HG02870 (cell line): ENCODE measurements around the gene CAPN14.

Experiments used
- ATAC-seq: cut with Tn5 transposase; IDR thresholded peaks from one replicate; pipeline ENCODE4 v1.9.1; 2021; ENCODE audit warnings: mild to moderate bottlenecking, moderate library complexity; ENCODE audit not compliant: unreplicated experiment

CAPN14 gene, protein sequence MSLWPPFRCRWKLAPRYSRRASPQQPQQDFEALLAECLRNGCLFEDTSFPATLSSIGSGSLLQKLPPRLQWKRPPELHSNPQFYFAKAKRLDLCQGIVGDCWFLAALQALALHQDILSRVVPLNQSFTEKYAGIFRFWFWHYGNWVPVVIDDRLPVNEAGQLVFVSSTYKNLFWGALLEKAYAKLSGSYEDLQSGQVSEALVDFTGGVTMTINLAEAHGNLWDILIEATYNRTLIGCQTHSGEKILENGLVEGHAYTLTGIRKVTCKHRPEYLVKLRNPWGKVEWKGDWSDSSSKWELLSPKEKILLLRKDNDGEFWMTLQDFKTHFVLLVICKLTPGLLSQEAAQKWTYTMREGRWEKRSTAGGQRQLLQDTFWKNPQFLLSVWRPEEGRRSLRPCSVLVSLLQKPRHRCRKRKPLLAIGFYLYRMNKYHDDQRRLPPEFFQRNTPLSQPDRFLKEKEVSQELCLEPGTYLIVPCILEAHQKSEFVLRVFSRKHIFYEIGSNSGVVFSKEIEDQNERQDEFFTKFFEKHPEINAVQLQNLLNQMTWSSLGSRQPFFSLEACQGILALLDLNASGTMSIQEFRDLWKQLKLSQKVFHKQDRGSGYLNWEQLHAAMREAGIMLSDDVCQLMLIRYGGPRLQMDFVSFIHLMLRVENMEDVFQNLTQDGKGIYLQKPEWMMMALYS

DNA sequence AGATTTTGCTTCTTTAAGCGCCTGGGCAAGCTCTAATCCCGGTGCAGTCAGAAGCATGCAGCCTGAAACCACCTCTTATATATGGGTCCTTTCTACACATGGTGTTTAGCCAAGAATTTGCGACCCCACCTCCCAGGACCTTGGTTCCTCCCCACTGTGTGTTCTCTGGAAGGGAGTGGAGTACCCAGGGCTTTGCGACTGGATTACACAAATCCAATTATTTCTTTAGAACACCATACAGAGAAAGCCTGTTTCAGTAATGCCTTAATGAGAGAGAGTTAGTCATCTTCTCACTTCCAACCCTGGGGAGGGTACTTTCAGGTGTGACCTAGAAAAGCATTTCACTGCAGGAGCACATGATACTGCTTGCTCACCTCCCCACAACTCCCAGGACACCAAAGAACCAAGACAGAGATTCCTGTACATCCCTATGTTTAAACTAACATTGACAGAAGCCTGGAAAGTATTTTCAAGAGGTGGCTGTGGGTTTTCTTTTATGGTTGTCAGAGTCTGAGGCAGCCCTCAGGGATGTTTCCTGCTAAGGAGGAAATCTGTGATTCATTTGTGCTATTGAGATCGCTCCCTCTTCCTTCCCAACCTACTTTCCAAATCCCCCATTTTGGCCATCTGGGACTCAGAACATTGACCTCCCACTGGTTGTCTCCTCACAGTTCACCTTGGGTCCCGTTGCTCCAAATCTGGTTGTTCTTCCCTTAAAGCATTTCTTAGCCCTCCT lies at the start of gene CAPN14:
TSS of gene CAPN14 (minus strand) at position 51 of the 736 bp plus-strand sequence. CDS start 12,068 bp downstream, outside the sequence.
- ATAC-seq, result no peak

DNA sequence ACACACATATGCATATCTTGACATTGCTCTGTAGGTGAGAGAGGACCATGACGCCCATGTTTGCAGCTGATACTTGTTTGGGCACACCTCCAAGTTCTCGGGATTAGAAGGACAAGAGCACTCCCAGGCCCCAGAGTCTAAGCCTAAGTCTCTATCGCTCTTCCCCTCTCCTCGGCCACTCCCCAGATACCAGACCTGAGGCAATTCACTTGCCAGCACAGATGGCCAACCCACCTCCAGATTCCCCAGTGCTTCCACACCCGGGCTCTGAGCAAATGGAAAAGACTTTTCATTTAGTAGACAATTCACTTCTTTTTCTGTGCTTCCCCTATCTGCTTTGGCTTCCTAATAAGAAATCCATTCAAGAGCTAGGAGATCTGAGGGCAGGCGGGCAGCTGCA lies 49.5 kb upstream of the CAPN14 start:
- no peak for ATAC-seq

DNA sequence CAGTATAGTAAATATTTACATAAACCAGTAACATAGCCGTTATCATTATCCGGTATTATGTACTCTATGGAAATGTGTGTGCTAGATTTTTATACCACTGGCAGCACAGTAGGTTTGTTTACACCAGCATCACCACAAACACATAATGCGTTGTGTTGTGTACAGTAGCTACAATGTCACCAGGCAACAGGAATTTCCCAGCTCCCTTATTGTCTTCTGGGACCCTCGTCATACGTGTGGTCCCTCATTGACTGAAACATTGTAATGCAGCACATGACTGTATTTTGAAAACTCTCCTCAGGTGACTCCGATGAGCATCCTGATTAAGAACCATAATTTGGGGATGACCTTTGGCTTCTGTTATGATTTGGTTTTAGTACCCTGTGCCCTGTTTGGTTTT lies 47.9 kb upstream of the CAPN14 start:
- ATAC-seq, result no peak

DNA sequence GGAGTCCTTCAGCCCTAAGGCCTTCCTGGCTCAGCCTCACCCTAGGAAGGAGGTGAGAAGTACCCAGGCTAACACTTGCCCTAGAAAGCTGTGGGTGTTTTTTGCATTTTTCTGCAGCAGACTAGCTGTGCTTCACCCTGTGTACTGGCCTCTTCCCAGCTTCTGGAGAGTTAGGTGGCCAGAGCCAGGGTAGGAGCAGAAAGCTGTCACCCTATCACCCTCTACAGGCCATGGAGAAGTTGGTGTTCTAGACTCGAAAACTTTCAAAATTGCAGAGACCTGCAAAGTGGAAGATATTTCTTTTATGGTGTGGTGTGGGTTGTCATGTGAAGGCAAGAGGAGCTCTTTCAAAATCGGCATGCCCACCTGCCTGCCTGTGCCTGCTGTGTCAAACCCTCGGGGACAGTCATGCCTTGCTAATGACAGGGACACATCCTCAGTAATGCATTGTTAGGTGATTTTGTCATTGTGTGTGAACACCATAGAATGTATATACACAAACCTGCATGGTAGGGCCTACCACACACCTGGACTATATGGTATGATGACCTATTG lies 46.4 kb upstream of the CAPN14 start:
- ATAC-seq, result no peak

DNA sequence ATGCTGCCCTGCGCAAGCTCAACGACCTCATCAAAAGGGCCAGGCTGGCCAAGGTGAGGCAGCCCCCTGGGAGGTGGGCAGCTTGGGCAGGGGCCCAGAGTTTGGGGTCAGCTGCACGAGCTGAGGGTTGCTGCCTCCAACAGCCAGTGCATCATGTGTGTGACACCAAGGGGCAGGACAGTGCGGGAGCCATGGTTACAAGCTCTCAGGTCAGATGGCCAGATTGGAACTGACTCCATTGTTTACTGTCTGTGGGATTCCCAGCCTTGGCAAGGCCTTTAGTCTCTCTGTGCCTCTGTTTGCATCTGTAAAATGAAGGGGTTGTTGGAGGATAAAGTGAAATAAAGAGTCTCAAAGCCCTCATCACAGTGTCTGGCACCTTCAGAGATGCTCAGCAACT lies 43.6 kb upstream of the CAPN14 start:
- no peak for ATAC-seq

DNA sequence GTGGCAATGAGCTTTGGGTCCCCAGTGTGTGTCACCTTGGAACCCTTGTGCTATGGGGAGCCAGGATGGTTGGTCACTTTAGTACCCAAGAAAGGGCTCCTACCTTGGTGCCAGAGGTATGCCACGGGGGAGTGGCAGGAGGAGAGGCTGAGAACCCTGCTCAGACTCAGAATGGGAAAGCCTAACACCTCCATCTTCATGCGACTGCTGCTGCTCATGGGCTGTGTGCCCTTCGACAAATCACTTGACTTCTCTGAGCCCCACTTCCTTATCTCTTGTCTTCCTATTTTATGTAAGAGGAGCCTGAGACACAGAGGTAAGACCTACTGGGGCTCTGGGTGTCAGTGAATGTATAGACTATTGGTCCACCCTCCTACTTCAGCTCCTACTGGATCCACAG lies 41.8 kb upstream of the CAPN14 start:
- no peak for ATAC-seq

DNA sequence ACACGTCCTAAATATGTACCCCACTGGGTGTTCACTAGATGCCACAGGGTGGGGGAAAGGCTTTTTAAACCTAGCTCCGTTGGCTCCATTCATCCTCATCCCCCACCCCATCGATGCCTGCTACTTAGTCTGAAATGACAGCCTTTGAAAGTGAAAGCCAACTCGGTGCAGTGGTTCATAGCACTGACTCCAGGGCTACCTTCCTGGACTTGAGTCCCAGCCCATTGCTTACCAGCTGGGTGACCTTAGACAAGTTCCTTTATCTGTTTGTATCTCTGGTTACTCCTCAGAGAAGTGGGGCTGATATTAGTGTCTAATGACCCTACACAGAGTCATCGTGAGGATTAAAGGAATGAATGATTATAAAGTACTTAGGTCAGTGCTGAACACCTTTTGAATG lies 41.0 kb upstream of the CAPN14 start:
- peak; percentile 36 for ATAC-seq

- peak; percentile 4 for ATAC-seq
Measured at GRCh38 chr2:31256611-31257382, 39.5 kb upstream of the CAPN14 start.

DNA sequence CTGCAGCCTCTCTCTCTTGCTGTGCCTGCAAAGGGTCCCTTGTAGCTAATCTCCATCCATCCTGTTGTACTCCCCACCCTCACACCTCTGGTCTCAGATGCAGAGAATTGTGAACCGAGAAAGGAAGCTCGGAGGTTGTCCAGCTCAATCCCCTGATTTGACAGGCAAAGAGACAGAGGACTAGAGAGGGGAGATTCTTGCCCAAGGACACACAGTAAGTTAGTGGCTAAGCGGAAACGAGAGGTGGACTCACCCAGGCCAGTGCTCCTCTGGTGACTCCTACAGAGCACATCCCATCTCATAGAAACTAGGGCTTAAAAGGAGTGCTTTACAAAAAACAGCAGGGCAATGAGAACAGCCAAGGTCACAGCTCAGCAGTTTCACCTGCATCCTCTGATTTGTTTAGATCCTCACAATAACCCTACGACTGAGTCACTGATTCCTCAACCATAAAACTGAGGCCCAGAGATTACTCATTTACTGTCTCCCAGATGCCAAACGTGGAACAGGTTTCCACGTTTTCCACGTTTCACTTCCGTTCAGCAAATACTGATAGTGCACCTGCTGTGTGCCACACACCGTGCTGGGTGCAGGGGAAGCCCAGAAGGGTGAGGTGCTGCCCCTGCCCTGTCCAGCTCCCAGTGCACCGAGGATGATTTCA lies 38.7 kb upstream of the CAPN14 start:
- peak; percentile 56 for ATAC-seq

DNA sequence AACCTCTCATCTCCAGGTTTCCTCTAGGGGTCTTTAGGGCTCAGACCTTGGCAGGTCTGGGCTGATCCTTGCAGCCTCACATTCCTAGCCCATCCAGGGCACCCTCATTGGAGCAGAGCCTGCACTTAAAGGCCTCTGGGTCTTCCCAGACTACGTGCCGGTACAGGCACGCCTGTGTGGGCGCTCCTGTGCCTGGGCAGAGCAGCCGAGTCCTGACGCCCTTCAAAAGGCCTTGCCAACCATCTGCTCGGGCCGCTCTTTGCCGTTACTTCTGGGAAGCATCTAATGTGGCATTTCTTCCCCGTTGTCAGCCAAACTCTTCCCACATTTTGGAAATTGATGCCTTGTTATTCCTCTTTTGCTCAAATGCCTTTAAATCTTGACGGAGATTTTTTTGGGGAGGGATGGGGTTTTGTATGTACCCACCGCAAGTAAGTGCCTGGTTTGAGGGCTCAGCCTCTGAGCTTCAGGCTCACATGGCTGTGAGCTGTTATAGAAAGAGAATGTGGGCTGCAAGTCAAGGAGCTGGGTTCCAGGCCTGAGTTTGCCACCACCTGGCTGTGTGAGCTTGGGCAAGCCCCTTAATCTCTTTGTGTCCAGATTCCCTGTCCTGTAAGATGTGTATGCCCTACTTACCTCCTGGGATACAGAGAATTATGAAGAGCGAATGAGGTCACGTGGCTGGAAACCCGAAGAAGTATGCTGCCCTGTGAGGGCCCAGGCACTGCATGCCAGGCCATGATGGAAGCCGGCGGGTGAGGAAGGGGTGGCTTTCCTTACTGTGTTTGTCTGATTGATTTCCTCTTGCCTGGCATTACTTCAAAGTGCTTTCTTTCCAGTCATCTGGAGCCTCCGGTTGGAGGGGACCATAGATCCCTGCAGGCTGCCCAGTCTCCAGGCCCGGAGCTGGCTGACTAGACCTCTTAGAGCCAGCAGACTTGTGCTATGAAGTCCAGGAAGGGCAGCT lies 37.2 kb upstream of the CAPN14 start:
- ATAC-seq, result no peak

DNA sequence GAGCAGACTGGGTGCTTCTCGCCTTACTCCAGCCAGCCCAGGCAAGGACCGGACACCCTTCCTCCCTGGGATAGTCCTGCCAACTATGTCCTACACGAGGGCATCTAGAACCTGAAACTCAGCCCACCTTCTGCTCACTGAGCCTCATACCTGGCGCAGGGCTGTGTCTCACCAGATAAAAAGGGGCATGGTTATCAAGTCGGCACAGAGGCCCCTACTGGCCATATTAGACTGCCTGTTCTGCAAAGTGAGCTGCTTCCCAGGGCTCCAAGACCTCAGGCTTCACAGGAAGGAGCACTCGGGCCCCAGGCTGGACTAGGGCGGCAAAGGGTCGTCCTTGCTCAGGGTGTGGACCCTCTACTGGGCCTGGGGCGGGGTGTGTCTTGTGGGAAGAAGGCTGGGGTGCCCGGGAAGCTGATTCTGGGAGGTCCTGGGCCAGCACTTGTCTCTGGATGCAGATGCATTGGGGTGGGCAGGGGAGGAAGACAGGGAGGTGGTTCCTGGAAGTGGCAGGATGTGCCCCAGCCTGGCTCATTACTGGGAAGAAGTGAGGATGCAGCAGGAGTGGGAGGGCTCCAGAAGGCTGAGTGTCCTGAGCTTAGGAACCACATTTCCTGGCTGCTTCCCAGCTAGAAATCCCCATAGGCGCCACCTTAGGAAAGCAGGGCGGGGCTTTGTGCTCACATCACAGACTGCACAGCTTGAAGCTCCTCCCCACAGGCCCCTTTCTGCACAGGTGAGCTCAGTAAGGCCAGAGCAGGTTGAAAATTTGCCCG lies 36.2 kb upstream of the CAPN14 start:
- no peak for ATAC-seq

DNA sequence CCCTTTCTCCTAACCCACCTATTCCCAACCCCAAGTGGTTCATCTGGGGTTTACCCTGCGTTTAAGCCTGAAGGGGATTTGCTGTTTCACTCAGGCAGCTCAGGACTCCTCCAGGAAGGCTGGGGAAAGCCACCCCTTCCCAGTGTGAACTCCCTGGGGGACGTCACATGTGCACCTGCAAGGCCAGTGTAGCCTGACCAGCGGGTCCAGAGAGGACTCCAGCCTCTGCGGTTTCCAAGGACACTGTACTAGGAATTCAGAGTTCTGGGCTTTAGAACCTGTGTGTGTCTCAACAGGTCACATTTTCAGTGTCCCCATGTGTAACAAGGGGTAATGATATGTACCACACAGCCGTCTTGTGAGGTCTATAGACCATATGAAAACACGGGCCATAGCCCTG lies 34.5 kb upstream of the CAPN14 start:
- no peak for ATAC-seq

- no peak for ATAC-seq
Measured at GRCh38 chr2:31251018-31251417, 33.7 kb upstream of the CAPN14 start.

GRCh38 chr2:31249009-31249690 lies 31.8 kb upstream of the CAPN14 start:
- ATAC-seq, result no peak

DNA sequence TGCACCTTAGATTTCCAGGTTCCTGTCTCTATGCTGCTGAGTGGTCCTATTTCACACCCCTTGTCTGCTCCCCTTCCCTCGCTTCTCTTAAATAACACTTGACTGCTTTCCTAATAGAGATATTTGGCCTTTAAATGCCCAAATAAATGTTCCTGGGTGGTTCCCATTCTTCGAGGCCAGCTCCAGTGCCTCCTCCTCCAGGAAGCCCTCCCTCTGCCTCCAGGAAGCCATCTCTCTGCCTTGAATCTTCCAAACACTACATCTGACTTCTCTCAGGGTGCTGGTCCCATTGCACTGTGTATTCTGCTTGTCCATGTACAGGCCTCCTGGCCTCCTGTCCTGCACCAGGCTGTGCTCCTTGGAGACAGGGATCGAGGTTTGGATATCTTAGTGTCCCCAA lies 30.8 kb upstream of the CAPN14 start:
- no peak for ATAC-seq

DNA sequence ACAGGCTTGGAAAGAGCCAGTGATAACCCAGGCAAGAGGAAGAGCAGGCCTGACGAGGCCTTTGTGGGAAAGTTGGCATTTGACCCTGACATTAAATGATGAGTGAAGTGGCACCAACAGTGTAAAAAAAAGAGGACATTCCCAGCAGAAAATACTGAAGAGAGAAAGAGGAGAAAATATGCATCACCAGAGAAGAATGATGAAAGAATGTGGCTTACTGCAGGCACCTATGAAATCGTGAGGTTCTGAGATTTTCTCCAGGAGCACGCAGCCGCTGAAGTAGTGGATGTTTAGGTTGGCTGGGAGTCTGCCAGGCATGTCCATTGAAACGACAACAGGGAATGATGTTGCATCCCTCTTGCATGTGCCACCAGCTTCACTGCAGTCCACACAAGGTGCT lies 30.4 kb upstream of the CAPN14 start:
- no peak for ATAC-seq

DNA sequence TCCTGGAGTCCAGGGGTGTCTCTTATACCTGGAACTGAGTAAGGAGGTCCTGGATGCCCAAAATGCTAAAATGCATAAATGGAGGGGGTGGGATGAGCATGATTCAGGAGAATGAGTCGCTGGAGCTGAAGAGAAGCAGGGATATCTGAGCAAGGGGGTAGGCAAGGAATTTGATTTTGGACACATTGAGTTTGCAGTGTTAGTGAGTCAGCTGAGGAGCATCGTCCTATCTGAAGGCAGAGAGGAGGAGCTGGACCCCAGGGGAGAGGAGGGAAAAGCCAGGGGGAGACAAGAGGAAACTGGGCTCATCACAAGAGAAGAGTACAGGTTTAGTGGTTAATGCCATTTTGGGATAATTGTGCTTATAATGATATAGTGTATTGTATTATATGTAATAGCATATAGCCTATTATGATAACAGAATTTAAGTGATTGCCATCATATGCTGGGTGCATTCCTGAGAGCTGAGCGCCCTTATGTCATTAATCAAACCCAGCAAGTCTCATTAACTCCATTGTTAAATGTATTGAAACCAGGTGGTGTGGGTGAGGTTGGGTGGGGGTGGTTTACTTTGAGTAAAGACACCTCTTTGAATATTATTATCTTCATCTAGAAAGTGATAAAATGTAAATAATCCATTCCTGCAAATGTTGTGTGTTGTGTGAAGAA lies 29.0 kb upstream of the CAPN14 start:
- ATAC-seq, result no peak
